H9 (cell line): ENCODE data around the gene EXOC2. TPM values are rescaled to one million over a fixed set of nuclear protein-coding genes. Genes with fewer than 3 reads are reported as not detected.
A peak's percentile ranks its signal among the peaks of the same experiment; 100 is the strongest.

Experiments used
- DNase-seq: peaks from one replicate; pipeline ENCODE4 v3.0.0-alpha.2; 2017
- H2AFZ ChIP-seq: one replicate; pipeline ENCODE4 v1.6.1; 2013; ENCODE audit warnings: mild to moderate bottlenecking, low read length, control low read depth, moderate library complexity
- H2AK5ac ChIP-seq: 2 replicates; pipeline ENCODE4 v1.6.1; 2013; ENCODE audit warnings: low read length, control low read depth, mixed read lengths; ENCODE audit not compliant: insufficient read length
- H2BK120ac ChIP-seq: one replicate; pipeline ENCODE4 v1.6.1; 2013; ENCODE audit warnings: low read depth, mild to moderate bottlenecking, low read length, control low read depth, inconsistent platforms; ENCODE audit not compliant: poor library complexity, severe bottlenecking
- H2BK12ac ChIP-seq: 2 replicates; pipeline ENCODE4 v1.6.1; 2013; ENCODE audit warnings: low read length, control low read depth, mixed read lengths, low read depth; ENCODE audit not compliant: insufficient read length
- H2BK15ac ChIP-seq: 2 replicates; pipeline ENCODE4 v1.6.1; 2013; ENCODE audit warnings: low read depth, low read length, control low read depth
- H2BK20ac ChIP-seq: one replicate; pipeline ENCODE4 v1.6.1; 2013; ENCODE audit warnings: low read depth, mild to moderate bottlenecking, low read length, control low read depth, inconsistent platforms; ENCODE audit not compliant: poor library complexity, severe bottlenecking
- H2BK5ac ChIP-seq: 2 replicates; pipeline ENCODE4 v1.6.1; 2013; ENCODE audit warnings: low read length, control low read depth, mixed read lengths; ENCODE audit not compliant: insufficient read length
- H3K14ac ChIP-seq: 2 replicates; pipeline ENCODE4 v1.6.1; 2013; ENCODE audit warnings: low read length, control low read depth; ENCODE audit not compliant: insufficient read depth
- H3K18ac ChIP-seq: 2 replicates; pipeline ENCODE4 v1.6.1; 2013; ENCODE audit warnings: low read depth, mild to moderate bottlenecking, mixed read lengths, low read length, control low read depth; ENCODE audit not compliant: insufficient read length
- H3K23ac ChIP-seq: 2 replicates; pipeline ENCODE4 v1.6.1; 2013; ENCODE audit warnings: low read length, control low read depth, mixed read lengths, low read depth; ENCODE audit not compliant: insufficient read length
- H3K23me2 ChIP-seq: 2 replicates; pipeline ENCODE4 v1.6.1; 2013; ENCODE audit warnings: low read depth, mild to moderate bottlenecking, mixed read lengths, low read length, control low read depth; ENCODE audit not compliant: insufficient read length, poor library complexity, severe bottlenecking
- H3K27ac ChIP-seq: 2 replicates; pipeline ENCODE4 v1.5.1; 2013; ENCODE audit warnings: low read length, control low read depth, mixed read lengths, low read depth; ENCODE audit not compliant: insufficient read length
- H3K27me3 ChIP-seq: 2 replicates; pipeline ENCODE4 v1.6.1; 2013; ENCODE audit warnings: low read length, control low read depth, inconsistent platforms; ENCODE audit not compliant: insufficient read depth
- H3K4ac ChIP-seq: 2 replicates; pipeline ENCODE4 v1.6.1; 2013; ENCODE audit warnings: low read depth, mild to moderate bottlenecking, control low read depth, inconsistent platforms, low read length, moderate library complexity
- H3K4me1 ChIP-seq: 2 replicates; pipeline ENCODE4 v1.6.1; 2013; ENCODE audit warnings: low read length, control low read depth, inconsistent platforms; ENCODE audit not compliant: insufficient read depth
- H3K4me2 ChIP-seq: 2 replicates; pipeline ENCODE4 v1.6.1; 2013; ENCODE audit warnings: low read length, control low read depth, mixed read lengths; ENCODE audit not compliant: insufficient read length, insufficient read depth
- H3K56ac ChIP-seq: 2 replicates; pipeline ENCODE4 v1.6.1; 2013; ENCODE audit warnings: low read depth, mild to moderate bottlenecking, mixed read lengths, low read length, control low read depth; ENCODE audit not compliant: insufficient read length
- H3K79me1 ChIP-seq: 2 replicates; pipeline ENCODE4 v1.6.1; 2013; ENCODE audit warnings: low read depth, mild to moderate bottlenecking, moderate library complexity, low read length, control low read depth, inconsistent platforms; ENCODE audit not compliant: insufficient read depth, poor library complexity, severe bottlenecking
- H3K79me2 ChIP-seq: 2 replicates; pipeline ENCODE4 v1.6.1; 2013; ENCODE audit warnings: low read length, control low read depth, inconsistent platforms; ENCODE audit not compliant: insufficient read depth
- H3K9ac ChIP-seq: 2 replicates; pipeline ENCODE4 v1.6.1; 2013; ENCODE audit warnings: low read length, control low read depth, mixed read lengths; ENCODE audit not compliant: insufficient read length; ENCODE audit errors: extremely low read depth
- H3K9me3 ChIP-seq: one replicate; pipeline ENCODE4 v1.6.1; 2013; ENCODE audit warnings: low read depth, low read length, inconsistent platforms; ENCODE audit not compliant: control insufficient read depth
- H3T11ph ChIP-seq: one replicate; pipeline ENCODE4 v1.6.1; 2013; ENCODE audit warnings: mild to moderate bottlenecking, low read length, control low read depth, inconsistent platforms
- H4K20me1 ChIP-seq: one replicate; pipeline ENCODE4 v1.6.1; 2013; ENCODE audit not compliant: control insufficient read depth, insufficient read length, insufficient read depth
- H4K5ac ChIP-seq: 2 replicates; pipeline ENCODE4 v1.6.1; 2013; ENCODE audit warnings: low read depth, mild to moderate bottlenecking, mixed read lengths, low read length, control low read depth; ENCODE audit not compliant: insufficient read length
- H4K8ac ChIP-seq: replicated peaks from 2 replicates; pipeline ENCODE4 v1.6.1; 2013; ENCODE audit warnings: low read length, control low read depth, mixed read lengths, low read depth; ENCODE audit not compliant: insufficient read length
- H4K91ac ChIP-seq: 2 replicates; pipeline ENCODE4 v1.6.1; 2013; ENCODE audit warnings: low read depth, mild to moderate bottlenecking, moderate library complexity, mixed read lengths, low read length, control low read depth; ENCODE audit not compliant: insufficient read length
- H3K27ac Mint-ChIP-seq, 3 experiments: 2 replicates in 2 of 3; 3 replicates in 1 of 3; pipeline ENCODE4 v1.8.0; 2020 to 2021; ENCODE audit warnings: mixed read lengths in 3 of 3, mild to moderate bottlenecking in 1 of 3, moderate library complexity in 1 of 3
- H3K27me3 Mint-ChIP-seq: 2 replicates; pipeline ENCODE4 v1.8.0; 2021; ENCODE audit warnings: low read depth, mild to moderate bottlenecking, moderate library complexity, mixed read lengths
- H3K36me3 Mint-ChIP-seq, 3 experiments: 2 replicates in 2 of 3; 3 replicates in 1 of 3; pipeline ENCODE4 v1.8.0; 2020 to 2021; ENCODE audit warnings: low read depth in 3 of 3, mixed read lengths in 3 of 3; ENCODE audit not compliant: insufficient read depth in 1 of 3
- H3K4me1 Mint-ChIP-seq, 2 experiments: 2 replicates each; pipeline ENCODE4 v1.8.0; 2020; ENCODE audit warnings: mixed read lengths in 2 of 2
- H3K4me3 Mint-ChIP-seq, 2 experiments: 2 replicates in 1 of 2; 3 replicates in 1 of 2; pipeline ENCODE4 v1.8.0; 2020 to 2021; ENCODE audit warnings: mild to moderate bottlenecking in 2 of 2, mixed read lengths in 2 of 2, moderate library complexity in 1 of 2
- H3K9me3 Mint-ChIP-seq, 2 experiments: 2 replicates in 1 of 2; 3 replicates in 1 of 2; pipeline ENCODE4 v1.8.0; 2020; ENCODE audit warnings: mild to moderate bottlenecking in 2 of 2, mixed read lengths in 2 of 2, moderate library complexity in 1 of 2
- CTCF ChIP-seq: fragments of 200-600 bp; sonication (generic); conservative IDR thresholded peaks from 3 replicates; pipeline ENCODE4 v1.8.0; 2021; ENCODE audit warnings: antibody characterized with exemption, mild to moderate bottlenecking
- WGBS: extraction: QIAGEN DNeasy Blood & Tissue Kit; methylation state at CpG from one replicate; pipeline ENCODE4 v1.1.7; 2013; ENCODE audit warnings: missing lambda C conversion rate, low lambda C conversion rate, mixed read lengths; ENCODE audit not compliant: insufficient read length; ENCODE audit errors: extremely low coverage; 5-methylcytosine and 5-hydroxymethylcytosine counted together
- total RNA-seq: library from RNA; stranded (reverse); gene quantifications from 2 replicates; pipeline ENCODE4 v1.2.1, GENCODE V29; 2021

EXOC2 gene
- total RNA-seq, 1 experiment from 2014 or later, result 29.9 TPM

- no peak within 1 kb of the TSS for H3K18ac ChIP-seq
- no peak within 1 kb of the TSS for H3K27ac ChIP-seq
- no peak within 1 kb of the TSS for H3K23ac ChIP-seq
- no peak within 1 kb of the TSS for H3K4ac ChIP-seq
- Mint-ChIP-seq H3K27ac (peak within 1 kb of the TSS in 2 of 3 experiments; percentile 52 to 87; a peak in 5 of 7 replicates), H3K36me3 (peaks cover 9 to 19% (median 11%) of the 10 kb centered on the region in 3 experiments), H3K27me3 (no peaks in the 10 kb centered on the region), H3K9me3 (no peaks in the 10 kb centered on the region; a peak in 1 of 5 replicates), H3K4me1 (peaks cover 52 to 56% of the 10 kb centered on the region in 2 experiments), H3K4me3 (no peak within 1 kb of the TSS)
- no peak within 1 kb of the TSS for H2BK15ac ChIP-seq
- no peak within 1 kb of the TSS for H3K4me2 ChIP-seq
- peak; percentile 58 for DNase-seq
- no peak within 1 kb of the TSS for H2BK20ac ChIP-seq
- no peak within 1 kb of the TSS for H3K9ac ChIP-seq
- no peaks in the 10 kb centered on the region for H3K27me3 ChIP-seq
- H2AK5ac ChIP-seq, result no peak within 1 kb of the TSS
- no peak within 1 kb of the TSS for H4K8ac ChIP-seq
- H4K91ac ChIP-seq, result no peak within 1 kb of the TSS
- H3K23me2 ChIP-seq, result no peaks in the 10 kb centered on the region
- no peak within 1 kb of the TSS for H2BK5ac ChIP-seq
- H3K56ac ChIP-seq, result no peak within 1 kb of the TSS
- no peak within 1 kb of the TSS for H2BK120ac ChIP-seq
- no peaks in the 10 kb centered on the region for H4K20me1 ChIP-seq
- no peak for TF ChIP-seq CTCF
- peak within 1 kb of the TSS; percentile 45; the same call in 1 of the 2 replicates for H3K14ac ChIP-seq
- H3K79me2 ChIP-seq, result peaks cover 4% of the 10 kb centered on the region; the same call in 1 of the 2 replicates
- H3K4me1 ChIP-seq, result peaks cover 8% of the 10 kb centered on the region
- no CpG with 5 or more reads among the region's 73 CpGs for WGBS
- H4K5ac ChIP-seq, result no peak within 1 kb of the TSS
- H2AFZ ChIP-seq, result no peak within 1 kb of the TSS
- no peak within 1 kb of the TSS for H3T11ph ChIP-seq
- H3K79me1 ChIP-seq, result no peaks in the 10 kb centered on the region
- H2BK12ac ChIP-seq, result no peak within 1 kb of the TSS
- no peaks in the 10 kb centered on the region for H3K9me3 ChIP-seq
Observed at GRCh38 chr6:656460-657252, 36.3 kb downstream of the EXOC2 start, which contains the start of gene HUS1B. TSS of gene HUS1B (minus strand) at chr6:657100. CDS start at chr6:656944, 156 bp downstream.
